Measurements from ENCODE around the gene SHC3. TPM values are rescaled to one million over a fixed set of nuclear protein-coding genes. Genes with fewer than 3 reads are reported as not detected.
A peak's percentile ranks its signal among the peaks of the same experiment; 100 is the strongest.

The SHC3 gene
- total RNA-seq, 1 donor from 2014 or later = 0.13 TPM

DNA sequence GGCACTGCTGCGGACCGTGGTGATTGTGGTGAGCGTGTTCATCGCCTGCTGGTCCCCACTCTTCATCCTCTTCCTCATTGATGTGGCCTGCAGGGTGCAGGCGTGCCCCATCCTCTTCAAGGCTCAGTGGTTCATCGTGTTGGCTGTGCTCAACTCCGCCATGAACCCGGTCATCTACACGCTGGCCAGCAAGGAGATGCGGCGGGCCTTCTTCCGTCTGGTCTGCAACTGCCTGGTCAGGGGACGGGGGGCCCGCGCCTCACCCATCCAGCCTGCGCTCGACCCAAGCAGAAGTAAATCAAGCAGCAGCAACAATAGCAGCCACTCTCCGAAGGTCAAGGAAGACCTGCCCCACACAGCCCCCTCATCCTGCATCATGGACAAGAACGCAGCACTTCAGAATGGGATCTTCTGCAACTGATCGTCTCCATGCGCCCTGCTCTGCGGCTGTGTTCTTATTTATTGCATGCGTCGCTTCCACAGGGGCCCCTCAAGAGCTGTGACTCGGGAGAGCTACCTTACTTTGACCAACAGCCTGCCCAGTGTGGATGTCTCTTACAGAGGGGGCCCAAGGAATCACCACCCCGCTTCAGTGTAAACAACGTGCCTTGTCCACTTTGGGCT is 176.6 kb downstream of the SHC3 start:
- no peak for DNase-seq (ENCODE audit: low read depth in 2 of 2)

DNA sequence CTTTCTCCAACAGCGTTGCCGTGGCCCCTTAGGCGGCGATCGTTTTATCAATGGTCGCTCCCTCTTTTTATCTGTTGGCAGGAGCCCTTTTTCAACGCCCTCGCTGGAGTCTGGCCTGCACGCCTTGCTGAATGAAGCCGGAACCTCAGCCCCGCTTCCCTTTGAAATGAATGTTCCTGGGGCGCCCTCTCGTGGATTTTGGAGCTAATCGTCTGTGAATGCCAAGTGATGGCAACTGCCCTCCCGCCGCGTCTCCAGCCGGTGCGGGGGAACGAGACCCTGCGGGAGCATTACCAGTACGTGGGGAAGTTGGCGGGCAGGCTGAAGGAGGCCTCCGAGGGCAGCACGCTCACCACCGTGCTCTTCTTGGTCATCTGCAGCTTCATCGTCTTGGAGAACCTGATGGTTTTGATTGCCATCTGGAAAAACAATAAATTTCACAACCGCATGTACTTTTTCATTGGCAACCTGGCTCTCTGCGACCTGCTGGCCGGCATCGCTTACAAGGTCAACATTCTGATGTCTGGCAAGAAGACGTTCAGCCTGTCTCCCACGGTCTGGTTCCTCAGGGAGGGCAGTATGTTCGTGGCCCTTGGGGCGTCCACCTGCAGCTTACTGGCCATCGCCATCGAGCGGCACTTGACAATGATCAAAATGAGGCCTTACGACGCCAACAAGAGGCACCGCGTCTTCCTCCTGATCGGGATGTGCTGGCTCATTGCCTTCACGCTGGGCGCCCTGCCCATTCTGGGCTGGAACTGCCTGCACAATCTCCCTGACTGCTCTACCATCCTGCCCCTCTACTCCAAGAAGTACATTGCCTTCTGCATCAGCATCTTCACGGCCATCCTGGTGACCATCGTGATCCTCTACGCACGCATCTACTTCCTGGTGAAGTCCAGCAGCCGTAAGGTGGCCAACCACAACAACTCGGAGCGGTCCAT is 177.4 kb downstream of the SHC3 start:
- peak; percentile 48 to 76 for DNase-seq (ENCODE audit: low read depth in 2 of 2)

DNA sequence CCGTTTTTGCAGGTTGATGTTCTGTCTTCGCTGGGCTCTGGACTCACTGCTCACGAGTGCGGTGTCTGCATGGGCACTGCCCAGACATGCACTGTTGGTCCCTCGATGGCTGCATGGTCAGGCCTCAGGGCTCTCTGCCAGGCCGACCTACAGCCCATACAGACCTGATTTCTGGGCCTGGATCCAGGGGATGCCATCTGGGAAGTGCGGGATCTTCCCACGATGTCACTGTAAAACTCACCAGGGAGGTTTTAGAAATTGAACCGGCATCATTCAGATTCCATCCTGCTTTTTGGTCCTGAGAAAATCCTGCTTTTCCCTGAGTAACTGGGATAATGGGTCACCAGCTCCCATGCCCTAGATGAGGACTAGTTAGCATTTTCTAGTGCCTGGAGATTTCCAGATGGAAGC is 178.2 kb downstream of the SHC3 start:
- no peak for DNase-seq (ENCODE audit: low read depth in 2 of 2)

DNA sequence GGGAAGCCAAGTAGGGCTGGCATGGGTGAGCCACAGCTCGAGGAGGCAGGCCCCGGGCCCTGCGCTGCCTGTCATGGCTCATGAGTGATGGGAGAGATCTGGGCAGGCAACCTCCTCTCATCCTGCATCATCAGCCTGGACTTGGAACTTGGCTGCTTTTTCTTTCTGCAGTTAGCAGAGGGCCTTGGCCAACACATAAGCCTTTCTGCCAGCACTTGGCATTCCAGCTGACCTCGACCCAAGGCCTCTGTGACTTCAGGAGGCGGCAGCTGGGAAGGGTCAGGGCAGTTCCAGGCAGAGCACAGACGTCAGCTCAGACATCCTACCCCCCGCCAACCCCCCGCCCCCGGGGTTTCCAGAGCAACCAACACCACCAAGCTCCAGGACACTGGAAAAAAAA is 179.7 kb downstream of the SHC3 start:
- DNase-seq (ENCODE audit: low read depth in 2 of 2) = no peak

DNA sequence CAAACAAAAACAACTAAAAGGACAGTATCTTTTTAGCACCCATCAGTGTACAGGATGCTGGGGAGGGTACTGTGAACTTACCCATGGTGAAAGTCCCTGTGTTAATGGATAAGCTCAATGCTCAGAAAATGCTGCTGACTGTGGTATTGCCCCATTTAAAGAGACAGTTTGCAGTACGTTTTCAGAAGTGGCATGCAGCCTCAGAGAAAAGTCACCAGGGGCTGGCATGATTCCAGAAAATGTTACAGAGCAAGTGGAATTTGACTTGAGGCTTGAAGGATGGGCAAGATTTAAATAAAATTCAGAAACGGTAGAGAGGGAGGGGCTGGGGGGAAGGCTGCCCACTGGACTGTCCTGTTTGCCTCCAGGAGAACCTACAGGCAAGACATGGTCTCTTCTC is 180.1 kb downstream of the SHC3 start:
- DNase-seq (ENCODE audit: low read depth in 2 of 2) = no peak

DNA sequence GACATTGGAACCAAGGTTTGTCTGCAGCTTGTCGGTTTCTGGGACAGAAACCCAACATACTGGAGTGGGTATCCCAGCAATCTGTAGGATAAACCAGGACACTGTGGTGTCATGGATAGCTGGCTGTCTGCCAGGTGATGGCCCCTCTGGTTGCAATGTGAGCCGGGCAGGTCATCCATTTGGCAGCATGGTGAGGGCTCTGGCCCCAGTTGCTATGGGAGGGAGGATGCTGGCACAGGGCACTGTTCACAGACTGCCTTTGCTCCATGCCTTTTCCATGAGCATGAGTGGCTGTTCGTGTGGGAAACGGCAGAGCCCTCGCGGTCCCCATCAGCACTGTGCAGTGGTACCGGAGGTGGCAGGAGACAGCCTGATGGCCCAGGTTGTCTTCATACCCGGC is 181.0 kb downstream of the SHC3 start:
- DNase-seq (ENCODE audit: low read depth in 2 of 2) = no peak

DNA sequence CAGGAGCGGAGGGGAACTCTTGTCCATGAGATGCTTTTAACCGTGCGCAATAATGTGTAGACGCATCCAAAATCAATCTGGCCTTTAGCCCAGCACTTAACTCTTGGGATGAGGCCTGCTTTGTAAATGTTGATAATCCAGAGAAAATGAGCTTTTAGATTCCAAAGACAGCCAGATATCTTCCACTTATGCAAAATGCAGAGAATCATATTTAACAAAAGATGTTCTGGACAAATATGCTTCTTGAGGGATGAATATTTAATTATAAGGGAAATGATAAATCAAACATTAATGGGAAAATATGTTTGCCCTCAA is 181.7 kb downstream of the SHC3 start:
- DNase-seq (ENCODE audit: low read depth in 2 of 2) = no peak

DNA sequence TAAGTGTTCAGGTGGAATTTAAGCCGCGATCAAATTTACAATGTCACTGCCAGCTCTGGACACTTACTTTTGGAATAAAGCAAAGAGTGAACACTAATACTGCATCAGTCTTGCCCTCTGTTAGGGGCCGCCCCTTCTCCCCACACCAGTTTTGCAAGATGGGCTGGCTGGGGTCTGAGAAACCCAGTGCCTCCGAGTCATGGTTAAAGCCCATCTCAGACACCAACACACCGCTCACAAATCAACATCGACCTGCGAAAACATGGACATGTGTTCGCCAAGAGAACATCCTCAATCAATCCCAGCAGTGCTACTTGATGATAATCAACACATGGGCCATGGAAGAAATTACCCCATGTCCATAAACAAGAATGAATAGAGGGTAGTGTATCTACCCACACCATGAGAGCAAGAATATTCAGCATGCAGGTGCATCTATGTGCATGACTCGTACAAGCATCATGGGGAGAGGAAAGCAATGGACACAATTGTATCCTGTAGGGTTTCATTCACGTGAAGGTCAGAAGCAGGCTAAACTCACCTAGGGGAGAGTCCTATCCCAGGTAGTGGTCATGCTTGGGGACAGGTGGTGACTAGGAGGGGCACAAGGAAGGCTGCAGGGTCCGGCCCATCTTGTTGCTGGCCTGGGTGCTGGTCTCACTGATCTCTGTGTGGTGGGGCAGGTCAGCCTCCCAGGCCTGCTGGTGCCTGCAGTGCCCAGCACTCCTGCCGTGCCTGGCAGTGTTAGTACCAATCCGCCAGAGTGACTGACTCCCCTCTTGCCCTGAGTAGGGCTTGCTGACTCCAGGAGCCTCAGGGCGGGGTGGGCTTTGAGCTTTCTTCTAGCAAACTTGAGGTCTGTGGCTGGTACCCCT is 182.3 kb downstream of the SHC3 start:
- no peak for DNase-seq (ENCODE audit: low read depth in 2 of 2)

DNA sequence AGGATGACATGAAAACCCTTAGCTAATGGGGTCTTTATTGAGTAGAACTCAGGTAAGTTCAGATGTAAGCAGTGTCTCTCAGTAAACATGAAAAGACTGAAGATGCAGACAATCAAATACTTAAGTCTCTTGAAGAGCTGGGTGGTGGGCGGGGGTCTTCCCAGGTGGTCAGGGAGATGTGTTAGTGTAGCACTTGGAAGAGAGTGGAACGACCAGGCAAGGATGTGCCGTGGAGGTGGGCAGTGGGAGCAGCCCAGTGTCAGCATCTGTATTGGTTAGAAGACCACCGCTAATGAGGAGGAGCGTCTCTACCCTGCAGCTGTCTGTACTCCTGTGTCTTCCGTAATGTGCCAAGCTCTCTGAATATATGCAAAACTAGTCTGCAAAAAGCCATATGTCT is 183.0 kb downstream of the SHC3 start:
- DNase-seq (ENCODE audit: low read depth in 2 of 2) = no peak

DNA sequence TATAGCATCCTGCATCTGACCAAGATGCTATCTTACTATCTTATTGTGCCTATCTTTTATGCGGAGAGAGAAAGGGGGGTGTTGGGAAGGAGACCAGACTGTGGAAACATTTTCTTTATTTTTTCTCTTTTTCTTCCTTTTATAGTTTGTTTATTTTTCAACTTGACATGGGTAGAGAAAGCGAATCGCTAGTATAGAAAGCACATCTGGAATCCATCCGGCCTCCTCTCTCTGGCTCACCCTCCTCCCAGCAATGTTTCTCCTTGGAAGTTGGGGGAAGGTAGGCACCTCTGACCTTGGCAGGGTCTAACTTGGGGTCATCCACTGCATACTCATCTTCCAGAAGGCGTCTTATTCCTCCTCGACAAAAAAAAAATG is 183.4 kb downstream of the SHC3 start:
- DNase-seq (ENCODE audit: low read depth in 2 of 2) = no peak

DNA sequence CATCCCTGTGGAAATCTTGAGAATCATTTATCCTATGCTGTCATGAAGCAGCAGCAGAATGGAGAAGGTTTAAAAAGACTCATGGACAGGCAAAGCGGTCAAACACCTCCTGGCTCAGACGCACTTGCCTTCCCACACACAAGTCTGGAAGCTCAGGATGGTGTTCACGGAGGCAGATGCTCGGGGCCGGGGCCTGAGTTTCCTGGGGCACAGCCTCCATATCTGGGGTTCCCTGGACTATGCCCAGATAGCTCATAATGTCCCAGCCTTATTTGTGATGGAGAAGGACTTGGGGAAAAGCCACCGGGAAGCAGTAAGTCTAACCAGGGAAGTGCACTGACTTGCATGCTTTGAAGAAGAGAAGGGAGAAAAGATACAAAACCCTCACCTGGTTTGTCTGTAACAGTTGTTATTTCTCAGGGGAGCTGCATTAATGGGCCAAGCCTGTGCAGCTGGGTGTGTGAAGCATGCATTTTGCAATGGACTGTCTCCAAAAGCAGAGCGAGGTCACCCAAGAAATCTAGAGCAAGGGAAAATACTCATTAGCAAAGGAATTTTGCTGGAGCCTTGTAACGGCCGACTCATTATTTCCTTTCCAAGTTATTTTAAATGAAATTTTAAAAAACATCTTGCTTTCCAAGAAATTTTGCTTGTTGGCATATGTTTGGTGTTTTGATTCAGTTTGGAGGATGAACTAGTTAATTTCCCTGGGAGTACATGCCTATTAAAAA is 184.0 kb downstream of the SHC3 start:
- DNase-seq (ENCODE audit: low read depth in 2 of 2) = no peak

DNA sequence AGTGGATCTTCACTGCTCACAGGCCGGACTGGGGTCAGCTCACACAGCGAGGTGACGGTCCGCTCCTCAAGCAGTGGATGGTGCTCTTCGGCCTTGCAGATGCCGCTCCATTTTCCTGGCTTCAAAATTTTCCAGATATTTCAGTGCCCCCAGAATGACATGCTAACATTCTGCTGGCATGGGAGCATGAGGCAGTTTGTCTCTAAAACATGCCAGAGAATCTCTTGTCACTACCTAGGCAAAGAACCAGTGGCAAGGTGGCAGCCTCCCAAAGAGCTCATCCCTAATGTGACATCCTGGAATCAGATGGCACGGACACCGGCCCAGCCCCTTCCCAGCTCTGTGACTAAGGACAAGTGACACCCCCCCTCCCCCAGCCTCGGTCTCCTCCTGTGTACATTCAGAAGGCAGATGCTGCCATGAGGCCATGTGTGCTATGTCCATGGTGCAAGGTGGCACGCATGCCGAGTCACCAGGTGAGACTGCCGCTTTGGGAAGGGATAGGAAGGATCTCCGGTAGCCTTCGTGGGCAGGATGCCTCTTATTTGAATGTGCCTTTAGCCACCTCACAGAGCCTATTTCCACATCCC is 184.7 kb downstream of the SHC3 start:
- DNase-seq (ENCODE audit: low read depth in 2 of 2) = no peak

DNA sequence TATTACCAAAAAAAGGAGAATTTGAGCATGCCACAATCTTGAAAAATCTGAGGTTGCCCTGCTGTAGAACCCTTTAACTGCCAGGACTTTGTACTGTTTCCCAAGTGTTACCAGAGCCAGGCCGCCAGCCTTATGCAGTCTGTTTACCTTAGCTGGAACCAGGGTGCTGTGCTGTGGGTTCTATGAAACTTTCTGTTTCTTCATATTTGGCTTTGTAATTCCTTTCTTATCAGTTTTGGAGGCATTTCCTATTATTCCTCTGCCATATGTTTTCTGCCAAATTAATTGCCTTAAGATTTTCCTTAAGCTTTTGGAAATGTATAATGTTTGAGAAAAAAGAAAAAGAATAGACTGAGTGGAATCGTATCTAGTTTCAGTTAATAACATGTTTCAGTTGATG is 185.3 kb downstream of the SHC3 start:
- no peak for DNase-seq (ENCODE audit: low read depth in 2 of 2)

DNA sequence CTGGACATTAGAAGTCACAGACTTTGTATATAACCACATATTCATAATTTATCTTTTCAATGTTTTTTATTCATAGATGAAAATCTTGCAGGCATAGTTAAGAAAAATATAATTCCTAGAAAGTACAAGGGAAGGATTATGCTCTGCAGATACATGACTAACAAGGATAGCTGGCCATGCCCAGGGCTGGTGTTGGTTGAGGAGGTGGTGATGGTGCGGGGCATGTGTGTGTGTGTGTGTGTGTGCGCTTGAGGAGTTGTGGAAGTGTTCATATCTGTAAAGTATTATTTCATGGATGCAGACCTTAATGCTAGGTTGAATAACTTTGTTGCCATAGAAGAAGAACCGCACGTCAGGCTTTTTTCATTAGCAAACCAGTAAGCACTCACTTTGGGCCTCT is 186.1 kb downstream of the SHC3 start:
- DNase-seq (ENCODE audit: low read depth in 2 of 2) = peak in 1 of 2 donors; percentile 16

DNA sequence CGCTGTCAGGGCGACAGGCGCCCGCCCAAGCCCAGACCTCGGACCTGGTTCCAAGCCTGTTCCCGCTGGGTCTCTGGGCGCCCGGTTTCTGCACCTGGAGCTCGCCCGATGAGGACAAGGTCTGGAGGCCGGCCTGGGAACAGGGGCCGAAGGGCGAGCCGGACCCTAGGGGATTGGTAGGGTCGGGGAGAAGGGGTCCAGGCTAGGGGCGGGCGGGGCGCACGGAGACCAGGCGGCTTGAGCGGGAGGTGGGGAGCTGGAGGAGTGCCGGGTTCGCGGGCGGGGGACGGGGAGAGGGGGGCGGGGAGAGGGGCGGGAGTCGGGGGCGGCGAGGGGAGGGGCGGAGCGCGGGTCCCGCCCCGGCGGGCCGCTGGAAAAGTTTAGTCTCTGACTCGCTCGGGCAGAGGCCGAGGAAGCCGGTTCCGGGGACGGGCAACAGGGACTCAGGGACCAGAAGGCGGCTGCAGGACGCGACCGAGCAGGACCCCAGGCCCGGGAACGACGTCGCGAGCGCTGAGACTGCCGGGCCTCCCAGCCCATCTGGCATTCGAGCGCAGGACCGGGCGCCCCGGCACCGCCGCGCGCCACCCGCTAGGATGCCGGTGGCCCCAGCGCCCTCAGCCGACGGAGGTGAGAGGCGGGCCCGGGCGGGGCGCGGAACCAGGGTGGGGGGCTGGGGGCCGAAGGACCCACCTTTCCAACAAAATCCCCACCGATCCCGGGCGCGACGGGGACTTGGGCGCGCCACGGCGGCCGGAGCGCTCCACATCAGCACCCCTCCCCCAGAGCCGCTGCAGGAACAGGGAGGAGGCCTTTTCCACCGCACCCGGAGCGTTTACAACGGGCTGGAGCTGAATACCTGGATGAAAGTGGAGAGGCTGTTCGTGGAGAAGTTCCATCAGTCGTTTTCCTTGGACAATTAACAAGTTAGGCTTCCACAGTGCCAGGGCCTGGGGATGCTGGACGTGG is 187.3 kb downstream of the SHC3 start, which contains the start of gene S1PR3:
TSS of gene S1PR3 (plus strand) at position 403 of the 969 bp plus-strand sequence. CDS start 9,733 bp downstream, outside the sequence.
- DNase-seq (ENCODE audit: low read depth in 2 of 2) = peak in 1 of 2 donors; percentile 54

DNA sequence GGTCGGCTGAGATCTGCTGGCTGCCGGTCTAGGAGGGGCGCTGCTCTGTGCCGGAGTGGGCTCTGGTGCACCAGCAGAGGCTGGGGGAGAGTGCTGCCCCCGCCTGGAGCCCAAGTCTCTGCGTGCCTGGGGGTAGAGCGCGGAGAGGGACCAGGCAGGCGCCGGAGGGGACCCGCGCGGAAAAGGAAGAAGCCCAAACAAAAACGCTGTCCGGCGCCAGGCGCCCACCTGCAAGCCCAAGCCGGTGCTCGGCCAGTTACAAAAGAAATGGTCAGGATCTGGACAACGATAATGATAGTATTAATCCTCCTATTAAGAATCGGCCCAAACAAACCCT is 187.9 kb downstream of the SHC3 start:
- DNase-seq (ENCODE audit: low read depth in 2 of 2) = no peak

DNA sequence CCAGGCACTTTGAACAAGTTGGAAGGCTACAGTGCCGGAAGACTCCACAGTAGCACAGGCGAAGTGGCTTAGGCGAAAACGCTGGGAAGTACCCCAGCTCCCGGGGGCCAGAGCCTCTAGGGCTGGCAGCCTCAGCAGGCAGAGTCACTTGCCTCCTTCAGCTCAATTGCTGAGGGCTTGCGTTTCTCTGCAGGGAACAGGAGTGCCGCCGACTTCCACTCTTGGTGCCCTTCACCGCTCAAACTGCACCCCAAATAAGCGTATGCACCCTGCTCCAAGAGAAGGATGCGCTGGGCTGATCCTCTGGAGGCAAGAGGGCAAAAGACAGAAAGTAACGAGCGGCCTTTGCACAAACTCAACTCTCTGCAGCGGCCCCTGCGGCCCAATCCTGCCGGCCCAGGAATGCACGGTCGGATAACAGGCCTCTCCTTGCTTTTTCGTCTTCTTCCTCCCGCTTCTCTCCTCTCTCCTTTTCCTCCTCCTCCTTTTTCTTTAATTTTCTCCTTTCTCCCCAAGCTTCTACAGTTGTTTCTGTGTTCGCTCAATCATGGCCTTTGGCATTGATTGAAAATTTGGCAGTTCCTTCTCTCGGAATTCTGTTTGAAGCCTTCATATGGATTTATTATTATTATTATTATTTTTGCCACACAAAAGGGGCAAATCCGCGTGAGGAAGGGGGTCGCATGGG is 188.4 kb downstream of the SHC3 start:
- no peak for DNase-seq (ENCODE audit: low read depth in 2 of 2)

DNA sequence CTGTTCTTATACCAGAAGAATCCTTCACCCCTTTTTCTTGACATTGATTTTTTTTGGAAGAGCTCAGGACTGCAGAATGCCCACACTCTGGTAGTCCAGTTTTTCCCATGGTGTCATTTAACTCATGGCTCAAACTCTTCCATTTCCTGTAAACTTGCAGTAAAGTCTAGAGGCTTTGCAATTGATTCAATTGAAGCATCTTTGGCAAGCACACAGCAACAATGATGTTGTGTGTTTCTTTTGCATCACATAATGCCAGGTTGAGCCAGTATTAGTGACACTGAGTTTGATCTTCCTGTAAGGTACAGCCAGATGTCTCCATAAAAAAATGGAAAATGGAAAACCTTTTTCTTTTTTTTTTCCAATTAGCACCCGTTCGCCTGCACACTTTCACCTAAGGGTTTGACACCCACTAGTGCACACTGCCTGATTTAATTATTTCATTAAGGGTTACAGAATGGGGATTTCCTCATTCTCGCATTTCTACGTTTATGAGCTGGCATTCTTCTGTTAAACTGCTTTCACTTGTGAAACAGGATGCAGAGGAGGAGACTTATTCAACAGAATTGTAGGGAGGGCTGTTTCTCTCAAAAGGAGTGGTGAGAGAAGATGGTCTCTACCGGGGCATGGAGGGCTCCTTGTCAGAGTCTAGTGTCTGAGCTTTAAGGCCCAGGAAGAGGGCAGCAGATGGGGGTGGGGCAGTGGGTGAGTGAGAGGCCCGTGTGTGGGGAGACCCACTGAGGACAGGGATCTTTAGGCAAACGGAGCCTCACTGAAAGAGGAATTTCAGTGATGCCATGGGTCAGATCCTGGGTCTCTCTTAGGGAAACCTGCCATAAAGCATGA is 189.6 kb downstream of the SHC3 start:
- peak in 1 of 2 donors; percentile 20 for DNase-seq (ENCODE audit: low read depth in 2 of 2)

Measured in dermis microvascular lymphatic vessel endothelial cell (primary cell).